Fibroblast of pulmonary artery (primary cell): ENCODE results near the gene RBM28.
A peak's percentile ranks its signal among the peaks of the same experiment; 100 is the strongest.

Experiments
- DNase-seq: peaks from one replicate; pipeline ENCODE4 v3.0.0-alpha.2; 2010; ENCODE audit warnings: low read depth
- H3K4me3 ChIP-seq: replicated peaks from 2 replicates; pipeline ENCODE4 v1.5.1; 2011; ENCODE audit warnings: low read depth, mild to moderate bottlenecking, control low read depth, low read length, moderate library complexity
- CTCF ChIP-seq: IDR thresholded peaks from 2 replicates; pipeline ENCODE4 v1.5.1; 2011; ENCODE audit warnings: mild to moderate bottlenecking, control low read depth, low read length, inconsistent platforms; ENCODE audit errors: missing control alignments

The RBM28 gene

DNA sequence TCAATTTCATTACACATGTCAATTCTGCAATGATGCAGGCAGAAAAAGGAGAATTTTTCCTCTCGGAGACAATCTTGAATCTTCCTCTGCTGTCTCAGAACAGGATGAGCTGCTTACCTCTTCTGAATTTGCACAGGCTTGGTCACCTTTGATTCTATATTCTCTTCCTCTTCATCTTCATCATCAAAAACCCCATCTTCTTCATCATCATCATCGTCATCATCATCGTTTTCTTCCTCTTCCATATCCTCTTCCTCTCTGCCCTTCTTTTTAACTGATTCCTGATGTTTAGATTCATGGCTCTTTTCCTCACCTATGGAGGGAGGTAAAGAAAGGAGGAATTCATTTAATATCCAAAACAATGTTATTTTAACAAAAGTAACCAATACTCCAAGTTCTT, 8.0 kb downstream of the RBM28 start:
- no peak overlapping the region for H3K4me3 ChIP-seq
- no peak for TF ChIP-seq CTCF
- no peak for DNase-seq

DNA sequence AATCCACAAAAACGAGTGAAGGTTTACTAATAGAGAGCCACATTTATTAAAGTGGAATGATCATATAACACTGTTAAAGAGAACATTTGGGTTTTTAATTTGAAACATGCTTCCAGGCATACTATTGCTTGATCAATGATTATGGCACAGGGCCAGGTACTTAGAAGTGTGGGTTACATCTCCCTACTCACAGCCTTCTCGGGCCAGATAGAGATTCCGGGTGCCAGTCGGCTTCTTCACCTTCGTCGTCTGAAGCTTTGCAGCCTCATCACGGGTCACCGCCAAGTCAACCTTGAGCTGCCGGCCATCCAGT, 19.4 kb downstream of the RBM28 start:
- TF ChIP-seq CTCF = no peak
- no peak overlapping the region for H3K4me3 ChIP-seq
- no peak for DNase-seq

DNA sequence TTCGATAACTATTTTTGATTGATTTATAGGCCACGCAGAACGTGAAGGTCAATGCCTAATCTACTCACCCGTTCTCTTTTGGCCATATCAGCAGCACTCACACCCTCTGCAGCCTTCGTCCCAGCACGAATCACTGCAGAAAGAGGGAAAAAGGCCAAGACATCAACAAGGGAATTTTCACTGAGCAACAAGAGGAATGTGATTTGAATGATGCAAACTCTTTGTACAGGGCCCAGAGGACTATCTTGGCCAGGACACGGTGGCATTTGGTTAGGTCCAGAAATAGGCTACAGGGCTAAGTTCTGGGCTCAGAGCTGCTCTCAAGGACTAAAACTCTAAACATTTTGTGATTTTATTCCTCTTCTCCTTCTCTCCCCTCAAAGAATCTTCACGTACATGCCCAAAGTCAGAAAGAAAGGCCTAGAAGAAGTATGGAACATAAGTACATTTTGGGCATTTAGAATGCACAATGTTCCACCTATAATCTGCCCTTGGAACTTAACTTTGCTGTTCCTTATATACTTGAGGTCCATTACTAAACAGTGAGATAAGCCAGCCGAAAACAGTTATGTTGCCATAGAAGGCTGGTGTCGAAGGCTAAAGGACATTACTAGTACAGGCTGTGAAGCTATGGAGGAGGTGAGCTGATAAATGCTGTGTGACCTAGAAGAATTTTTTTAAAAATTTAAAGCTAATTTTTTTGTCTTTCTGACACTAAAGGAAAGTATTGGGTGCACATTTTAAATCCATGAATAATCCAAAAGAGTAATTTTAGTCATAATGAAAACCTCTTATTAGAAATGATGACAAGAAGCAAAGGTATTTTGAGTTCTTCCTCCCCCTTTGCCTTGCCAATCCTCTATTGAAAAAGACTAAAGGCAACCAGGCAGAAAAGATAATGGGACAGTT, 20.0 kb downstream of the RBM28 start:
- no peak for DNase-seq
- TF ChIP-seq CTCF = no peak
- H3K4me3 ChIP-seq = no peak overlapping the region

DNA sequence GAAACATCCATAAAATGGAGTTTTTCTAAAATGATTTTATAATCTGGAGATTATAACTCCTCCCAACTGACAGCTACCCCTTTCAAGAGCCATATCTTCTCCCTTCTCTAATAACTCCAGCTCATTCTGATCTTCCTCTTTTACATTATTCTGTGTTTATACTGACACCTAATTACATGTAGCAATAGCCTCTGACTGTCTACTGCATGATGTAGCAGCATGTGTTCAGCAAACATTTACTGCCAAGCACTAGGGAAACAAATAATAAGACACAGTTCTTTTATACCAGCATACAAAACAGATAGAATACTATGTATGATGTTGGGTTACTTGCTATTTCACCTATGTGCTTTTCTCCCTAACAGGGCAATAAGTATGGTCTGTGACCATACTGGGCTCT, 20.7 kb downstream of the RBM28 start:
- no peak for DNase-seq
- H3K4me3 ChIP-seq = no peak overlapping the region
- TF ChIP-seq CTCF = no peak

DNA sequence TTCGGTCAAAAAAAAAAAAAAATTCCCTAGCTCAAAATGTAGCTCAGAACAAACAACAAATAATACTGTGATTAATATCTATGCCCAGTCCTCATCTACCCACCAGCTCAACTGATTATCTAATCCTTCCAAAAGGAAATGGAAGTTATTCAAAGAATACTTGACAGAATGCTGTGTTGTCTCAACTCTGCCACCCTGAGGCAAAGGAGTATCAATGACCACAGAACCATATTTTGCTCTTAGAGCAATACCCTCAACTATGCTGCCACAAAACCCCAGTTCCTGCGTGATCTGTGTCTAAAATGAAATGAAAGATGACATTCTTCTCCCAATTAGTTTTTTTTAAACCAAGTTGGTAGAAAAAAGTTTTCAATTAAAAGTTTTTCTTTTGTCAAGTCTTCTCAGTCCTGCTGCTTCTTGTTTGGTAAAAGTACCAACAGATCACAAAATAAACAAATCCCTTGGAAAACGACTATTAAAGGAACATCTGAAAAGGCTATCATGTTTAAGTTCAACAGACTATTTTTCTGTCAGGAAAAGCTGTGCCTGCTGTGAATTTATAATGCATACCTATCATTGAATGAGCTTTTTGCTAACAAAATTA, 21.6 kb downstream of the RBM28 start:
- peak; percentile 63 for DNase-seq
- H3K4me3 ChIP-seq = no peak overlapping the region
- TF ChIP-seq CTCF = peak; percentile 62

GRCh38 chr7:128321044-128321422, 22.7 kb downstream of the RBM28 start:
- no peak overlapping the region for H3K4me3 ChIP-seq
- DNase-seq = no peak
- no peak for TF ChIP-seq CTCF

- no peak overlapping the region for H3K4me3 ChIP-seq
- no peak for TF ChIP-seq CTCF
- DNase-seq = no peak
Measured at GRCh38 chr7:128318691-128319090, 25.0 kb downstream of the RBM28 start.
